GM08714 (cell line): ENCODE results near the gene ARL8B.
"Not testable (repeated sequence)": the region's sequence is repeated elsewhere in the genome, so short reads cannot be mapped to it uniquely, and the experiment has no call there.

Source experiments
- H3K4me3 ChIP-seq: fragments of 200-500 bp; sonication (Bioruptor generic); 2 replicates; pipeline ENCODE4 v1.5.1; 2014; ENCODE audit warnings: mild to moderate bottlenecking, low read length, inconsistent platforms
- ZNF274 ChIP-seq: IDR thresholded peaks from 2 replicates; pipeline ENCODE4 v1.6.1; 2012; ENCODE audit warnings: mild to moderate bottlenecking, low read depth, low read length

Gene ARL8B

DNA sequence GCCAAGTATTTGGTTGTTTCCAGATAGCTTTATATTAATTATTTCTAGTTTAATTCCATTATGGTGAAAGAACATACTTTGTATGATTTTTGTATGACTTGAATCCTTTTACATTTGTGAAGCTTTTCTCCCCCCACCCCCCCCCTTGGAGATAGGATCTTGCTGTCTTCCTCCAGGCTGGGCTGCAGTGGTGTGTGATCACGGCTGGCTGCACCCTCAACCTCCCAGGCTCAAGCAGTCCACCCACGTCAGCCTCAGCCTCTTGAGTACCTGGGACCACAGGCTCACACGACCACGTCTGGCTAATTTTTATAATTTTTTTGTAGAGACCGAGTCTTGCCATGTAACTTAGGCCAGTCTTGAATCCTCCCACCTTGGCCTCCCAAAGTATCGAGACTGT is 29.5 kb downstream of the ARL8B start:
- H3K4me3 ChIP-seq = no peak overlapping the region
- TF ChIP-seq ZNF274 = no peak

DNA sequence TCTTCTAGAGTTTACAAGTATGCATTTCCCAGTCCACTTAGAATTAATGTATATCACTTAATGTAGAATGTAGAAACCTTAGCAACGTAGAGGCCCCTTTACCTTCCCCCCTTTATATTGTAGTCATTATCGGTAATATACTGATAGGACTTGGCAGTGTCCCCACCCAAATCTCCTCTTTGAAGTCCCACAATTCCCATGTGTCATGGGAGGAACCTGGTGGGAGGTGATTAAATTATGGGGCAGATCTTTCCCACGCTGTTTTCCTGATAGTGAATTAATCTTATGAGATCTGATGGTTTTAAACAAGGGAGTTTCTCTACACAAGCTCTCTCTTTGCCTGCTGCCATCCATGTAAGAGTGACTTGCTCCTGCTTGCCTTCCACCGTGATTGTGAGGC is 31.0 kb downstream of the ARL8B start:
- TF ChIP-seq ZNF274 = no peak
- H3K4me3 ChIP-seq = no peak overlapping the region

DNA sequence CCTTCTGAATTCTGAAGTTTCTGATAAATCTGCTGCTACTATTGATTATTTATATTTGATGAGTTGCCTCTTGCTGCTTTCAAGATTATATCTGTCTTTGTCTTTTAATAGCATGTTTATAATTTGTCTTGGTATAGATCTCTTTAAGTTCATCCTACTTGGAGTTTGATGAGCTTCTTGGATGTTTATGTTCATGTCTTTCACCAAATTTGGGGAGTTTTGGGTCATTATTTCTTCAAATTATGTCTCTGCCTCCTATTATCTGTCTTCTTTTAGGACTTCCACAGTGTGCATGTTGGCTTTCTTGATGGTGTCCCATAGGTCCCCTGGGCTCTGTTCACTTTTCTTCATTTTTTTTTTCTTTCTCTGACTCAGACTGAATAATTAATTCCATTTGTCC is 33.1 kb downstream of the ARL8B start:
- H3K4me3 ChIP-seq = no peak overlapping the region
- no peak for TF ChIP-seq ZNF274

DNA sequence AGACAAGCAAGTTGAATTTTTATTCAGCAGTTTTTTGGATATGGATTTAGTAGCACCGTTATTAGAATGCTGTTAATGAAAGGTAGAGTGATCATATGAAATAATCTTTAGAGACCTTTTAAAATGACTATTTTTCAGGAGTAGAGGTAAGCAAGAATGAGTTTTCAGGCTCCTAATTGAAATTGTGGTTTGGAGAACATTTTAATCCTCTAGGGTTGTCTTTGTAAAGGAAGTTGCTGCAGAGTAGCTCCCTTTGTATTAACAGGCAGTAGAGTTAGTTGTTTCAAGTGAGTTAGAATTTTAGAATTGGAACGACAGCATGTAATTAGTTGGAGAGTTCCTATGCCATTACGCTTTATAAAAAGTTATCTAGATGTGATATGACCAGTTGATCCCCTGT is 38.2 kb downstream of the ARL8B start:
- no peak overlapping the region for H3K4me3 ChIP-seq
- TF ChIP-seq ZNF274 = no peak

DNA sequence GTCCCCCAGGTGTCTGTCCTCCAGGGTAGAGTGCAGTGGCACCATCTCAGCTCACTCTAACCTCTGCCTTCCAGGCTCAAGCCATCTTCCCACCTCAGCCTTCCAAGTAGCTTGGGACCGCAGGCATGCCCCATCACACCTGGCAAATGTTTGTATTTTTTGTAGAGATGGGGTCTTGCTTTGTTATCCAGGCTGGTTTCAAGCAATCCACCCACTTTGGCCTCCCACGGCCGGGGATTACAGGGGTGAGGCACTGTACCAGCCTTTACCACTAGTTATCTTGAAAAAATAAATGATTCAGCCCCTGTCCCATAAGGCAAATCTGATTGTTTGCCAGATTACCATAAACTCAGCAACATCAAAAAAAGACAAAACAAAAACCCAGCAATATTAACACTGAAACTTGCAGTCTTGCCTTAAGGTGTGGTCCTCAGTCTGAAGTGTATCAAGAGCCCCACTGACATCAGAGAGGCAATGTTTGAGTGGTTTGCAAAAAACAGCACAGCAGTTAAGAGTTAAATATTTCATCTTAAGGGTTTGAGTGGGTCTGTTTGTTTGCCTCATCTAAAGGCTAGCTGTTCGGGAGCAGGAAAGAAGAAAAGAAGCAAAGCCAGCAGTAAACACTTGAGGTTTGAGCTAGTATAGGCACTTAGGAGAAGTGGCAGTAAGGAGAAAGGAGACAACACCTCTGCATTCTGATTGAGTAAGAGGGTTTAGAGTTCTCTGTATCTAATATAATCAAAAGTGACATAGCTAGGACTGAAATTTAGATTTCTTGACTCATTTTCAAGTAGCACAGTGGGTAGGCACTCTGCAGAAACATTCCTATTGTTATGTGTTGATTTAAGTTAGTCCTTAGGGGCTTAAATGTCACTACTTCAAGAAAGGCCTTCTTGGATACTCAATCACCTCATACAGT is 39.1 kb downstream of the ARL8B start:
- H3K4me3 ChIP-seq = no peak overlapping the region
- no peak for TF ChIP-seq ZNF274

DNA sequence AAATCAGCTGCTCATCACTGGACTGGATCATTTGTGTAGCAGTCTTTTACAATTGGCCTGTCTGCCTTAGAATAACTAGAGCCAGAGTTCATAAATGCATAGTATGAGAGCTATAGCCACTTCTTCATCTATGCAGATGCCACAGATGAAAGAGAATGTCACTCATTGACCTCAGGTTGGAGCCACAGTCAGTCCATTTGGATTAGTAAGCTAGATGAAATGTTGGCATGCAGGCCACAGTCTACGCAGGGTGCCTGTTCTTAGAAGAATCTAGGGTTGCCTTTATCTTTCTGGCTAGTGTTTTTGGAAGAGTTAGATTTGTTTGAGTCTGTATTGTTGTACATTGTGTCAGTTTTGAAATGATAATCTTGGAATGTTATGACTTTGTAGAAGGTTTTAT is 40.0 kb downstream of the ARL8B start:
- H3K4me3 ChIP-seq = no peak overlapping the region
- no peak for TF ChIP-seq ZNF274

DNA sequence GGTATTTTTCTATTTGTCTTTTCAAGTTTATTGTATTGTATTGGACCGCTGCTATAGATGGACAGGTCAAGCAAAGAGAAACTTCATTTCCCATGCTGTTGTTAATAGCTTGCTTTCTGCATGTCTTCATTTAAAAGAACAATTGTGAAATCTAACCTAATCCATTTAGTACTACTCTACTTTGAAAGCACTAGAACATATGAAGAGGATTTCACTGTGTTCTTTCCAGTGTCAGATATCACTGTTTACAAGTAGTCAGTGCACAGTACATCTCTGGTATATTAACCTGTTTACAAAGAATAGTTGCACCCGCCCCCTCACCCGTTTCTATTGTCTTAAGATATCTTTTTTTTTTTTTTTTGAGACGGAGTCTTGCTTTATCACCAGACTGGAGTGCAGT is 43.6 kb downstream of the ARL8B start:
- no peak for TF ChIP-seq ZNF274
- no peak overlapping the region for H3K4me3 ChIP-seq

DNA sequence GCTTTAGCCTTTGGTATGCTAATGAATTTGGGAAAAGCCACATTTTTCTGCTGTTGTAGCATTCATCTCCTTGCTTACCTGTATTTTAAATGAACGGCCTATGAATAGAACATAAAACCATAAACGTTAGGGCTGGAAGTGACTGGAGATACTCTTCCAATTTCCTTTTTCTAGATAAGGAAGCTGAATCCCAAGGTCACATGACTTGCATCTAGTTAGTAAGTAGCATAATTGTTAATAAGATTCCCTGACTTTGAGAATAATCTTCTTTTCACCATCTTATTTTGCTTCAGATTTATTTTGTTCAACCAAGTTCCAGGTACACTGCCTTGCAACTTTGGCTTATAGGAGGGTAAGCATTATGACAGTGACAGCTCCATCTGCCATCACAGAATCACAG is 44.8 kb downstream of the ARL8B start:
- TF ChIP-seq ZNF274 = no peak
- H3K4me3 ChIP-seq = no peak overlapping the region

DNA sequence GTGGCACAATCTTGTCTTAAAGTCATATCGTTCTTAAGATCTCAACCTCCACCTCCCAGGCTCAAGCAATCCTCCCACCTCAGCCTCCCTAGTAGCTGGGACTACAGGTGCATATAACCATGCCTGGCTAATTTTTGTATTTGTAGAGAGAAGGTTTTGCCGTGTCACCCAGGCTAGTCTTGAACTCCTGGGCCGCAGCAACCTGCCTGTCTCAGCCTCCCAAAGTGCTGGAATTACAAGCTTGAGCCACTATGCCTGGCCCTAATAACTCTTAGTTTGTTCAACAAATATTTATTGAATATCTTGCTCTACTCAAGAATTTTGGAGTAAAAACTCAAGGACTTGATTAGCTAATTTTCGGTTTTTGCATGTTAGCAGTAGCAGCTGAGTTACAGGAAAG is 46.0 kb downstream of the ARL8B start:
- no peak for TF ChIP-seq ZNF274

DNA sequence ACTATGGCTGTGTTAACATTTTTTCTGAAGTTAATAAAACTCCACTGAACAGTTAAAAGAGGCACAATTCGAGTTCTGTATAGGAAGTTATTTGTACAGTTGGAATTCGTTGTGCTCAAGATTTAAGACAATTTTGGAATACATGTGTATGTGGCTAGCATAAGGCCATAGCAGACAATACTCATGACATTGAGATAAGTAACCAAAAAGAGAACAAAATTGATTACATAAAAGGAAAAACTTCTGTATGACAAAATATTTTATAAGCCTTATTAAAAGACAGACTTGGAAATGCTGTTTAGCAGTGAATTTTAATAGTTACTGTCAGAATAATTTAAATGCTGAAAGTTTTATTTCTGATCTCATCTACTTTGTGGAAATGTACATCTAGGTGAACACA is 47.7 kb downstream of the ARL8B start:
- no peak overlapping the region for H3K4me3 ChIP-seq
- no peak for TF ChIP-seq ZNF274

More for the DNA sequence above, 46.0 kb downstream of the ARL8B start:
- H3K4me3 ChIP-seq = no peak overlapping the region

DNA sequence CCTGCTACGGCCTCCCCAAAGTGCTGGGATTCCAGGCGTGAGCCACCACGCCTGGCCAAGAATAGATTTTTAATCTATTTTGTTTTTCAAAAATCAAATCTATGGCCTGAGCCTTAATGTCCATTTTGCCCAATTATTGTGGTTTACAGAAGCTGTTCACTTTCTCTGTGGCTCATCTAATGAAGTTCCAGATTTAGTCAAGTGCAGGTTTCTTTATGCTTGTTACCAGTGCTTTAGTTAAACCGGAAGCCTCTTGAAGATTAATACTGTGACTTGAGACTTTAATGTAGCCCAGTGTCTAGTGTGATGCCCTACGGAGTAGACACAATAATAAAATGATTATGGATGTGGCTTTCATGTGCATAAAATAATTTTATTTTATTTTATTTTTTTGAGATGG is 48.9 kb downstream of the ARL8B start:
- H3K4me3 ChIP-seq = no peak overlapping the region
- TF ChIP-seq ZNF274 = no peak

DNA sequence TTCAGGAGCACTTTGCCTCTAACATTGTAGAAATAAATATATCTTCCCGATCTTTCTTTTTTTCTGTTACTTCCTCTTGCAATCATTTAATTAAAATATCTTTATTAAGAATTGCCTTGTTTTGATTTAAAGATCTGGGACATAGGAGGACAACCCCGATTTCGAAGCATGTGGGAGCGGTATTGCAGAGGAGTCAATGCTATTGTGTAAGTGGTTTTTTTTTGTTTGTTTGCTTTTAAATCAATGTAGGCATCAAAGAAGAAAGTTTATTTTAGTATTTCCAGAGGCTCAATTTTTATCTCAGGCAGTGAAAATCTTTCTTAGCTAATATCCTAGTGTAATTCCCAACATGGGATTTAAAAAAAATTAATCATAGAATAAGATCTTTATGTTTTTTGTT is 49.9 kb downstream of the ARL8B start:
- TF ChIP-seq ZNF274 = no peak
- no peak overlapping the region for H3K4me3 ChIP-seq

DNA sequence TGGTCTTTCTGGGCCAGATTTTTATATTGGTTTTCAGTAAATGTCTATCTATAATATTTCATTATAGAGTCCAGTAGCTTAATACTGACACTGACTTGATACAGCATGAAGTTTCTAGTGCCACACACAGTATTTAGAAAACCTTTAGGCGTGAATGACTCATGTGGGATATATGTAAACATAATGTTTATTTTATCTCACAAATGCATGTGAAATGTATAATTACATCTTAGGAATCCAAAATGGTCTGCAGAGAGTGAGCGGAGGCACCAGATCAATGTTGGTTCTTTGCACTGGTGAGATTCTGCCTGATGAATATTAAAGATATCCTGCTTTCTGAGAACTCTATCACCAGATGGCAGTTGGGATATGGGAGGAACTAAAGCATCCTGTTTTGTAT is 56.9 kb downstream of the ARL8B start:
- not testable (repeated sequence) for H3K4me3 ChIP-seq

DNA sequence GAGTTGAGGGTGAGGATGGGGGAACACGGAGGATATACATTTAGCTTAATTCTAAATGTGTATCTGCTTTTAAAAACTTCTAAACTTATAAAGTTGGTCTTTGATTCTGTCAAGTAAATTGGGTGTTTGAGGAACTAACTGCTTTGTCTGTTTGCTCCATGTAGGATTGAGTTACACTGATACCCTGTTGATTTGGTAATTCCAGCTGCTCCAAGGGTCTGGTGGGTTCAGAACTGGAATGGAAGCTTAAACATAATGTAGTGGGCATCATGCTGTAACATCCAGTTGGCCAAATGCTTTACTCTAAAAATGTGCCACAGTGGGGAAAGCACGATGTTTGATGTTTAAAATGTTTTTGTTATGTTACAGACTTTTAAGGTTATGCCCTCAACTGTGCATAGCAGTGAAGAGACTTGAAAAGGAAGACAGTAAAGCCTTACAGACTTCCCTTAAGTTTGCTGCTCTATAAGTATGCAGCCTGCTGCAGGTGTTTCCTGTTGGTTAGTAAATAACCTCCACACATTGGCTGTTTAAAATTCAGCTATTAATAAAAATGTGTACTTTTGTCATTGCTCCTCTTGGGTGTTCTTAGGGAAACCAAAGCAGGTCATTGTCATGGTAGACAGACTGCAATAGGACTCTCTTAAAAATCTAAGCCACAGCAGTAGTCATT is 59.5 kb downstream of the ARL8B start:
- H3K4me3 ChIP-seq = no peak overlapping the region; the same call in 1 of the 2 replicates
- no peak for TF ChIP-seq ZNF274

DNA sequence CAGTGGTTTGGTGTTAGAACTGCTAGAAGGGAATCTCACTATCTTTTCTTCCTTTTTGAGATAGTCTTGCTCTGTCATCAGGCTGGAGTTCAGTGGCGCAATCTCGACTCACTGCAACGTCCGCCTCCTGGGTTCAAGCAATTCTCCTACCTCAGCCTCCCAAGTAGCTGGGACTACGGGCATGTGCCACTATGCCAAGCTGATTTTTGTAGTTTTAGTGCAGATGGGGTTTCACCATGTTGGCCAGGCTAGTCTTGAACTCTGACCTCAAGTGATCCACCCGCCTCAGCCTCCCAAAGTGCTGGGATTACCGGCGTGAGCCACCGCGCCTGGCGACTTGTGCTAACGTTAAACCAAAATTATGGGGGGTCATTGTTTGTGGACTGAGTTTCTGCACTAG is 61.6 kb downstream of the ARL8B start:
- not testable (repeated sequence) for H3K4me3 ChIP-seq
